HCT116 (cell line): Measurements from ENCODE around the gene CD74. TPM values are rescaled to one million over a fixed set of nuclear protein-coding genes. Genes with fewer than 3 reads are reported as not detected.

Source experiments
- ATAC-seq: fragments of 200-7000 bp; cut with Tn5 transposase; 2 replicates; pipeline ENCODE4 v1.9.1; 2020; ENCODE audit warnings: mild to moderate bottlenecking, moderate library complexity
- BruUV-seq: library from RNA; stranded (reverse); fragments of 400-500 nt; replicated peaks from 2 replicates; lab custom pipeline; 2021; lab: Mats Ljungman, UMichigan
- CTCF ChIA-PET: fragments of 300-600 bp; sonication (Branson Sonifier 250); formaldehyde crosslinking; loops from one replicate; lab custom pipeline; 2021; ENCODE audit warnings: antibody characterized with exemption; lab: Charles Lee
- POLR2A ChIA-PET: fragments of 300-600, 350-600 bp; sonication (Branson Sonifier 250); formaldehyde crosslinking; loops from one replicate; lab custom pipeline; 2021; ENCODE audit warnings: antibody characterized with exemption; lab: Charles Lee
- RAD21 ChIA-PET, 2 experiments: fragments of 300-600 bp; sonication (Branson Sonifier 250); formaldehyde crosslinking; loops; one replicate each; lab custom pipeline; 2023; ENCODE audit warnings: low total read pairs in 2 of 2; ENCODE audit not compliant: uncharacterized antibody in 2 of 2, unreplicated experiment in 2 of 2, low non-redundant PET in 1 of 2; lab: Charles Lee
- DNase-seq: peaks from one replicate; pipeline ENCODE4 v3.0.0-alpha.2; 2010; ENCODE audit warnings: low read depth, low spot score
- H2AFZ ChIP-seq: fragments of 200-600 bp; shearing (Covaris generic), sonication (generic); 2 replicates; pipeline ENCODE4 v1.6.1; 2017; ENCODE audit warnings: low read depth, mixed run types, mixed read lengths, antibody characterized with exemption, low read length; ENCODE audit not compliant: poor library complexity, severe bottlenecking
- H3K27ac ChIP-seq: 2 replicates; pipeline ENCODE4 v1.5.1; 2012; ENCODE audit warnings: low read depth, low read length
- H3K27me3 ChIP-seq: fragments of 200-600 bp; sonication (generic); 2 replicates; pipeline ENCODE4 v1.6.1; 2016; ENCODE audit warnings: mixed run types, low read length, mixed read lengths; ENCODE audit not compliant: insufficient read depth
- H3K36me3 ChIP-seq, 2 experiments: fragments of 200-500 bp in 1 of 2; fragments of 200-600 bp in 1 of 2; sonication (Bioruptor generic) in 1 of 2; sonication (generic) in 1 of 2; 2 replicates each; pipeline versions ENCODE4 v1.5.1 to v1.6.1; 2014 to 2016; ENCODE audit warnings: low read length in 2 of 2, inconsistent platforms in 1 of 2, mixed read lengths in 1 of 2, mixed run types in 1 of 2; ENCODE audit not compliant: insufficient read depth in 2 of 2, control insufficient read depth in 1 of 2
- H3K4me1 ChIP-seq, 2 experiments: fragments of 200-600 bp in 1 of 2; sonication (generic) in 1 of 2; 2 replicates each; pipeline versions ENCODE4 v1.5.1 to v1.6.1; 2012 to 2017; ENCODE audit warnings: low read length in 2 of 2, inconsistent platforms in 1 of 2, mild to moderate bottlenecking in 1 of 2, mixed read lengths in 1 of 2, mixed run types in 1 of 2, moderate library complexity in 1 of 2; ENCODE audit not compliant: insufficient read depth in 2 of 2, control insufficient read depth in 1 of 2
- H3K4me2 ChIP-seq: fragments of 200-600 bp; sonication (generic); 2 replicates; pipeline ENCODE4 v1.6.1; 2017; ENCODE audit warnings: mixed run types, low read length, mixed read lengths
- H3K4me3 ChIP-seq, 2 experiments: fragments of 200-600 bp in 1 of 2; sonication (generic) in 1 of 2; replicated peaks in 1 of 2; 2 replicates each; pipeline ENCODE4 v1.5.1; 2011 to 2016; ENCODE audit warnings: low read length in 2 of 2, control low read depth in 1 of 2, low read depth in 1 of 2, mild to moderate bottlenecking in 1 of 2, mixed read lengths in 1 of 2, mixed run types in 1 of 2
- H3K79me2 ChIP-seq: fragments of 200-600 bp; sonication (generic); 2 replicates; pipeline ENCODE4 v1.6.1; 2017; ENCODE audit warnings: mild to moderate bottlenecking, mixed run types, low read length, moderate library complexity, mixed read lengths; ENCODE audit not compliant: insufficient read depth
- H3K9ac ChIP-seq: fragments of 200-600 bp; sonication (generic); 2 replicates; pipeline ENCODE4 v1.6.1; 2016; ENCODE audit warnings: low read length, mixed read lengths
- H3K9me2 ChIP-seq: fragments of 200-600 bp; sonication (generic), shearing (Covaris generic); 2 replicates; pipeline ENCODE4 v1.6.1; 2017; ENCODE audit warnings: mixed run types, mild to moderate bottlenecking, moderate library complexity; ENCODE audit not compliant: insufficient read depth
- H3K9me3 ChIP-seq, 2 experiments: fragments of 200-500 bp in 1 of 2; fragments of 200-600 bp in 1 of 2; sonication (Bioruptor generic) in 1 of 2; sonication (generic) in 1 of 2; 2 replicates each; pipeline ENCODE4 v1.6.1; 2014 to 2017; ENCODE audit warnings: low read length in 2 of 2, mixed read lengths in 2 of 2, inconsistent platforms in 1 of 2, low read depth in 1 of 2, mild to moderate bottlenecking in 1 of 2, mixed run types in 1 of 2, moderate library complexity in 1 of 2; ENCODE audit not compliant: control insufficient read depth in 1 of 2, insufficient read depth in 1 of 2
- H4K20me1 ChIP-seq: fragments of 200-600 bp; sonication (generic), shearing (Covaris generic); 2 replicates; pipeline ENCODE4 v1.6.1; 2017; ENCODE audit warnings: mixed run types, mild to moderate bottlenecking, moderate library complexity; ENCODE audit not compliant: insufficient read depth
- CBX3 ChIP-seq: IDR thresholded peaks from 2 replicates; pipeline ENCODE4 v1.6.1; 2012; ENCODE audit warnings: low read depth
- CEBPB ChIP-seq: IDR thresholded peaks from 2 replicates; pipeline ENCODE4 v1.6.1; 2012; ENCODE audit warnings: low read depth
- EGR1 ChIP-seq: IDR thresholded peaks from 2 replicates; pipeline ENCODE4 v1.6.1; 2012; ENCODE audit warnings: low read depth
- ELF1 ChIP-seq: IDR thresholded peaks from 2 replicates; pipeline ENCODE4 v1.6.1; 2012; ENCODE audit warnings: low read depth, borderline replicate concordance
- EZH2 ChIP-seq: fragments of 200-600 bp; sonication (generic); IDR thresholded peaks from 2 replicates; pipeline ENCODE4 v1.6.1; 2017; ENCODE audit warnings: antibody characterized with exemption, mixed run types
- EZH2phosphoT487 ChIP-seq: fragments of 200-600 bp; IDR thresholded peaks from 2 replicates; pipeline ENCODE4 v1.6.1; 2018; ENCODE audit warnings: antibody characterized with exemption, borderline replicate concordance
- FOSL1 ChIP-seq: IDR thresholded peaks from 2 replicates; pipeline ENCODE4 v1.6.1; 2012; ENCODE audit warnings: low read depth
- POLR2AphosphoS5 ChIP-seq: IDR thresholded peaks from 2 replicates; pipeline ENCODE4 v1.6.1; 2011; ENCODE audit warnings: mild to moderate bottlenecking, low read depth, low read length, moderate library complexity
- SRF ChIP-seq: IDR thresholded peaks from 2 replicates; pipeline ENCODE4 v1.6.1; 2012; ENCODE audit warnings: low read depth
- TCF7L2 ChIP-seq: IDR thresholded peaks from 2 replicates; pipeline ENCODE4 v1.7.0; 2011; ENCODE audit warnings: borderline replicate concordance, inconsistent platforms; ENCODE audit not compliant: insufficient read depth, insufficient read length; ENCODE audit errors: extremely low read depth
- YY1 ChIP-seq: IDR thresholded peaks from 2 replicates; pipeline ENCODE4 v1.6.1; 2011; ENCODE audit warnings: low read length, low read depth, moderate library complexity, mild to moderate bottlenecking; ENCODE audit not compliant: insufficient replicate concordance; ENCODE audit errors: extremely low read depth
- ZFX ChIP-seq: fragments of 450-650 bp; IDR thresholded peaks from 2 replicates; pipeline ENCODE4 v1.6.1; 2017
- ZNF274 ChIP-seq: fragments of 200-500 bp; sonication (Bioruptor generic); IDR thresholded peaks from 2 replicates; pipeline ENCODE4 v1.6.1; 2014; ENCODE audit warnings: mild to moderate bottlenecking, low read depth, low read length, inconsistent platforms
- intact Hi-C: fragments of 100-400 bp; cut with micrococcal nuclease; formaldehyde crosslinking; loops from 2 replicates; pipeline ENCODE4 v1.10.0; 2022
- total RNA-seq: library from RNA; stranded (reverse); gene quantifications from one replicate; pipeline ENCODE4 v1.2.1, GENCODE V29; 2021; ENCODE audit not compliant: unreplicated experiment

CD74 gene
- total RNA-seq, 1 experiment from 2014 or later, result 8.9 TPM

GRCh38 chr5:150407096-150407720, 5.5 kb downstream of the CD74 start:
- DNase-seq (no peak), ATAC-seq (no peak)
- H4K20me1 ChIP-seq, result no peaks in the 10 kb centered on the region
- H3K9me2 ChIP-seq, result no peaks in the 10 kb centered on the region
- POLR2A ChIA-PET, result no interaction called here
- no peaks in the 10 kb centered on the region for H3K27me3 ChIP-seq
- intact Hi-C loops, result no loop called here
- no peaks in the 10 kb centered on the region for H3K9me3 ChIP-seq
- no peak overlapping the region for H3K27ac ChIP-seq
- BruUV-seq, result no TSS peak
- no peak overlapping the region for H3K4me3 ChIP-seq
- no peak overlapping the region for H3K9ac ChIP-seq
- RAD21 ChIA-PET, result no interaction called here
- H3K79me2 ChIP-seq, result no peaks in the 10 kb centered on the region
- CTCF ChIA-PET, result no interaction called here
- no peak overlapping the region for H3K4me2 ChIP-seq
- H3K4me1 ChIP-seq, result peaks cover 10 to 26% of the 10 kb centered on the region in 2 experiments; a peak in 3 of 4 replicates
- H3K36me3 ChIP-seq, result peaks cover 0 to 7% of the 10 kb centered on the region in 2 experiments; a peak in 1 of 4 replicates
- TF ChIP-seq EZH2 (no peak), TCF7L2 (no peak), CEBPB (no peak), POLR2AphosphoS5 (no peak), ZNF274 (no peak), EGR1 (no peak), FOSL1 (no peak), ZFX (no peak), YY1 (no peak), EZH2phosphoT487 (no peak), ELF1 (no peak), CBX3 (no peak), SRF (no peak)
- H2AFZ ChIP-seq, result no peak overlapping the region
